Measurements from ENCODE around the gene PTH1R.

PTH1R gene

GRCh38 chr3:46952813-46953212 is 75.3 kb downstream of the PTH1R start:
- DNase-seq, result no peak
